Measurements from ENCODE around the gene KMT2C. TPM values are rescaled to one million over a fixed set of nuclear protein-coding genes. Genes with fewer than 3 reads are reported as not detected.

The KMT2C gene
- total RNA-seq, 4 donors from 2014 or later, result 77.4 to 174 (median 114) TPM

DNA sequence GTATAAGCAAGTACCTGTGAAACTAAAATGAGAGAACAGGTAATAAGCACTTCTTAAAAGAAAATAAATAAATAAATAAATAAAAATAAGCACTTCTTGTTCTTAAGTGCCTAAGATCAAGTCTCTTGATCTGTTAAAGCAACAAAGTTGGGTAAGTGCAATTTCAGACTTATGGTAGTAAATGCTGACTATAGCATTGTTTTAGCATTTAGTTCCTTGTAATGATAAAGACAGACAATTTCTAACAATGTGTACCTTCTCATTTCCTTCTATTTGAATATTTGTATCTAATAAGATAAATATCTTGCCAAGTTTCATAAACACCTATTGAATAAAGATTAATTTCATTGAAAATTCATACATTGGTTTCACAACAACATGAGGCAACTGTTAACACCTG is 323.0 kb downstream of the KMT2C start:
- TF ChIP-seq, protein P1, sequence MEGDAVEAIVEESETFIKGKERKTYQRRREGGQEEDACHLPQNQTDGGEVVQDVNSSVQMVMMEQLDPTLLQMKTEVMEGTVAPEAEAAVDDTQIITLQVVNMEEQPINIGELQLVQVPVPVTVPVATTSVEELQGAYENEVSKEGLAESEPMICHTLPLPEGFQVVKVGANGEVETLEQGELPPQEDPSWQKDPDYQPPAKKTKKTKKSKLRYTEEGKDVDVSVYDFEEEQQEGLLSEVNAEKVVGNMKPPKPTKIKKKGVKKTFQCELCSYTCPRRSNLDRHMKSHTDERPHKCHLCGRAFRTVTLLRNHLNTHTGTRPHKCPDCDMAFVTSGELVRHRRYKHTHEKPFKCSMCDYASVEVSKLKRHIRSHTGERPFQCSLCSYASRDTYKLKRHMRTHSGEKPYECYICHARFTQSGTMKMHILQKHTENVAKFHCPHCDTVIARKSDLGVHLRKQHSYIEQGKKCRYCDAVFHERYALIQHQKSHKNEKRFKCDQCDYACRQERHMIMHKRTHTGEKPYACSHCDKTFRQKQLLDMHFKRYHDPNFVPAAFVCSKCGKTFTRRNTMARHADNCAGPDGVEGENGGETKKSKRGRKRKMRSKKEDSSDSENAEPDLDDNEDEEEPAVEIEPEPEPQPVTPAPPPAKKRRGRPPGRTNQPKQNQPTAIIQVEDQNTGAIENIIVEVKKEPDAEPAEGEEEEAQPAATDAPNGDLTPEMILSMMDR (IDR thresholded peaks at IDR 0.05), result no peak
- TF ChIP-seq POLR2A (IDR thresholded peaks at IDR 0.05), result no peak
- H3K4me1 ChIP-seq, result no peaks in the 10 kb centered on the region
- no peak overlapping the region for H3K4me3 ChIP-seq (replicated peaks in 1 of 3)
- H3K36me3 ChIP-seq, result peaks cover 0 to 10% of the 10 kb centered on the region in 2 donors
- intact Hi-C loops (cut with DNase I), result no loop called here
- H3K9me3 ChIP-seq, result no peaks in the 10 kb centered on the region
- H3K27ac ChIP-seq, result no peak overlapping the region
- H3K27me3 ChIP-seq, result no peaks in the 10 kb centered on the region
- DNase-seq, result no peak

DNA sequence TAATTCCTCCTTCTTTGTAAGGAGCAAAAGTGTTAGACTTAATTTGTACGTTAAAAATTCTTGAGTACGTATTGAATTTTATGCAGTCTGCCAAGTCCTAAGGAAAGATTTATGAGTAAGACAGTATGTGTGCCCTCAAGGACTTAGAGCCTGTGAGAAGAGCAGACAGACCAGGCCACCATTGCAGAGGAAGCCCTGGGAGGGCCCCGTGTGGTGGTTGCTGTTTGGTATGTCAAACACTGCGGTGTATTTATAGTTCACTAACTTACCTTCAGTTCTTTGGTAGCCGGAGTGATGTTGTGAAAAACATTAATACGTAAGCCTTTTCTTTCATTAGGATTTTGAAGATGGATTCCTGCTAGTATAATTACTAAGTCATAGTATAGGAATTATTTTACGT is 327.4 kb downstream of the KMT2C start:
- H3K4me3 ChIP-seq (replicated peaks in 1 of 3), result no peak overlapping the region
- H3K9me3 ChIP-seq, result no peaks in the 10 kb centered on the region
- WGBS, 2 donors, result 85 to 90% methylated on average over 7 of the region's 7 CpGs
- intact Hi-C loops (cut with DNase I), result no loop called here
- TF ChIP-seq, protein P1 (IDR thresholded peaks at IDR 0.05), result no peak
- no peak for TF ChIP-seq POLR2A (IDR thresholded peaks at IDR 0.05)
- H3K4me1 ChIP-seq, result peaks cover 0 to 3% of the 10 kb centered on the region in 2 donors
- no peaks in the 10 kb centered on the region for H3K27me3 ChIP-seq
- no peak overlapping the region for H3K27ac ChIP-seq
- DNase-seq, result no peak
- H3K36me3 ChIP-seq, result peaks cover 0 to 4% of the 10 kb centered on the region in 2 donors

DNA sequence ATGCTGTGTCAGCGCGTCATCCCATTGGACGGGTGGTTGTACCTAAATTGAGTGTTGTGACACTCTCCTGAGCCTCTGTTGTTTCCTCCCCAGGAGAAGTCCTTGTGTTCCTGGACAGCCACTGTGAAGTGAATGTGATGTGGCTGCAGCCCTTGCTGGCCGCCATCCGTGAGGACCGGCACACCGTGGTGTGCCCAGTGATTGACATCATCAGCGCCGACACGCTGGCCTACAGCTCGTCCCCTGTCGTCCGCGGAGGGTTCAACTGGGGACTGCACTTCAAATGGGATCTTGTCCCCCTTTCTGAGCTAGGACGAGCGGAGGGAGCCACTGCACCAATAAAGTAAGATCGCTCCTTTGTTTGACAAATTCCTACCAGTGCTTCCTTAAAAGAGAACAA is 327.9 kb downstream of the KMT2C start:
- no peak overlapping the region for H3K4me3 ChIP-seq (replicated peaks in 1 of 3)
- TF ChIP-seq, protein P1 (IDR thresholded peaks at IDR 0.05), result no peak
- 96% methylated on average over 17 of the region's 17 CpGs for WGBS, 2 donors
- H3K36me3 ChIP-seq, result peaks cover 0 to 5% of the 10 kb centered on the region in 2 donors
- intact Hi-C loops (cut with DNase I), result no loop called here
- H3K4me1 ChIP-seq, result peaks cover 0 to 3% of the 10 kb centered on the region in 2 donors
- H3K9me3 ChIP-seq, result no peaks in the 10 kb centered on the region
- H3K27ac ChIP-seq, result no peak overlapping the region
- no peak for DNase-seq
- no peaks in the 10 kb centered on the region for H3K27me3 ChIP-seq

DNA sequence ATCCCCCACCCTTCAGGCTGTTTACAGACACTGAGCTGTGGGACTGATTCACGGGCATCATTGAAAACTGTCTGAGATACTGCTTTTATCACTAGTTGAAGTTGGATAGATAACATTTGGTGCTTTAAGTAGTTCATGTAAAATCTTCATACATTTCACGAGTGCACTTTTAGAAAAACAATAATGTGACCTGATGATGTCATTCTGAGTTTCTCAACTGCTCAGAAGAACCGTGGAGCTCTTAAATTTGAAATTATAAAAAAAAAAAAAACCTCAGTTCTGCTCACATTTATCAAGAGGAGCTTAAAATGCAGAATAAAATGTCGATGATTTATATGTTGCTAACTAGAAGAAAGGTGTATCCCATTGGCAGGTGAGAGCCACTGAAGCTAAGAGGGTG is 328.8 kb downstream of the KMT2C start:
- Histone ChIP-seq H3K27me3 (no peaks in the 10 kb centered on the region), H3K36me3 (peaks cover 0 to 6% of the 10 kb centered on the region in 2 donors), H3K27ac (no peak overlapping the region), H3K4me1 (peaks cover 0 to 3% of the 10 kb centered on the region in 2 donors), H3K4me3 (replicated peaks in 1 of 3) (no peak overlapping the region), H3K9me3 (no peaks in the 10 kb centered on the region)
- no peak for TF ChIP-seq POLR2A (IDR thresholded peaks at IDR 0.05)
- TF ChIP-seq, protein P1 (IDR thresholded peaks at IDR 0.05), result no peak
- intact Hi-C loops (cut with DNase I), result no loop called here
- WGBS, 2 donors, result 83 to 88% methylated on average over 4 of the region's 4 CpGs
- DNase-seq, result no peak

DNA sequence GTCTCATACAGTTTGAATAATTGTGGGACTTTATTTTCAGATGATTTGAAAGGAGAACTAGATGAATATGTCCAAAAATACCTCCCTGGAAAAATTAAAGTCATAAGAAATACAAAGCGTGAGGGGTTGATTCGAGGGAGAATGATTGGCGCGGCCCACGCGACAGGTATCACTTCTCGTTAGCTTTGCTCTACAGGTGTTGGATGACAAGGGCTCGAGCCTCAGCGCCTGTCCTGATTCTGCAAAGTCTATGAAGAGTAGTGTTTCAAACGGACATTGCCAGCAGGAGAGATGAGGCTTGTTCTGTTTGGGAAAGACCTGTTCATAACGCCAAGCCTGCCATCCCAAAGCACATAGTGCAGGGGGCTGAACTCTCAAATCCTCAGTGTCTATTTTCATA is 330.6 kb downstream of the KMT2C start:
- no peak for DNase-seq
- no peaks in the 10 kb centered on the region for H3K9me3 ChIP-seq
- peaks cover 0 to 3% of the 10 kb centered on the region in 2 donors for H3K4me1 ChIP-seq
- intact Hi-C loops (cut with DNase I), result no loop called here
- TF ChIP-seq POLR2A (IDR thresholded peaks at IDR 0.05), result no peak
- TF ChIP-seq, protein P1 (IDR thresholded peaks at IDR 0.05), result no peak
- peaks cover 0 to 6% of the 10 kb centered on the region in 2 donors for H3K36me3 ChIP-seq
- WGBS, 2 donors, result 92 to 96% methylated on average over 11 of the region's 11 CpGs
- no peak overlapping the region for H3K27ac ChIP-seq
- no peak overlapping the region for H3K4me3 ChIP-seq (replicated peaks in 1 of 3)
- H3K27me3 ChIP-seq, result no peaks in the 10 kb centered on the region

Data from thyroid gland (tissue), 4 donors.